Right lobe of liver (tissue), 6 donors: ENCODE measurements around the gene MIOX. TPM values are rescaled to one million over a fixed set of nuclear protein-coding genes. Genes with fewer than 3 reads are reported as not detected.
A peak's percentile ranks its signal among the peaks of the same experiment; 100 is the strongest.

Source experiments
- ATAC-seq, 4 donors: fragments of 200-7000 bp; cut with Tn5 transposase; one replicate each; pipeline ENCODE4 v1.9.1; 2020; ENCODE audit warnings: mild to moderate bottlenecking in 4 of 4, moderate library complexity in 4 of 4
- DNase-seq, 3 donors: peaks; one replicate each; pipeline ENCODE4 v3.0.0-alpha.2; 2020
- H3K27ac ChIP-seq, 3 donors: fragments of 200-600 bp; one replicate each; pipeline ENCODE4 v1.8.0; 2022
- H3K27me3 ChIP-seq, 2 donors: fragments of 200-600 bp; one replicate each; pipeline ENCODE4 v1.8.0; 2022
- H3K36me3 ChIP-seq, 4 donors: fragments of 200-600 bp; sonication (generic) in 1 of 4; one replicate each; pipeline versions ENCODE4 v1.5.1 to v1.8.0; 2017 to 2022; ENCODE audit warnings: control low read depth in 1 of 4
- H3K4me1 ChIP-seq, 4 donors: fragments of 200-600 bp; sonication (generic) in 1 of 4; one replicate each; pipeline versions ENCODE4 v1.5.1 to v1.8.0; 2017 to 2022; ENCODE audit warnings: control low read depth in 1 of 4
- H3K4me3 ChIP-seq, 3 donors: fragments of 200-600 bp; one replicate each; pipeline ENCODE4 v1.8.0; 2022
- H3K9me3 ChIP-seq, 4 donors: fragments of 200-600 bp; sonication (generic) in 1 of 4; one replicate each; pipeline versions ENCODE4 v1.5.1 to v1.8.0; 2017 to 2022; ENCODE audit warnings: control low read depth in 1 of 4
- POLR2A ChIP-seq: fragments of 450-650 bp; IDR thresholded peaks from one replicate; pipeline ENCODE4 v1.6.1; 2017; ENCODE audit warnings: antibody characterized with exemption, mild to moderate bottlenecking
- WGBS: methylation state at CpG from one replicate; pipeline ENCODE4 v1.1.6; 2018; ENCODE audit warnings: low coverage, low lambda C conversion rate; ENCODE audit not compliant: insufficient coverage; ENCODE audit errors: missing lambda C conversion rate; 5-methylcytosine and 5-hydroxymethylcytosine counted together
- intact Hi-C, 2 donors: fragments of 100-400 bp; cut with DNase I; formaldehyde crosslinking; loops; one replicate each; pipeline versions ENCODE4 v1.11.2 to v1.14.1; 2022
- total RNA-seq, 6 experiments: library from RNA; depleted of rRNA in 2 of 6; stranded (reverse); fragments of >200 nt in 2 of 6; fragmentation: NEBNext Ultra II Directional in 3 of 6; extraction: Animal tissue kit (Norgen Biotek cat#: 25700) in 3 of 6; gene quantifications; one replicate each; pipeline versions ENCODE4 v1.1.0 to v1.2.4, GENCODE V29; 2016 to 2023
- TF ChIP-seq, protein P1 (sequence below), 4 donors: fragments of 200-600 bp in 3 of 4; fragments of 450-650 bp in 1 of 4; IDR thresholded peaks; one replicate each; pipeline versions ENCODE4 v1.5.1 to v1.8.0; 2016 to 2022; ENCODE audit warnings: antibody characterized with exemption in 4 of 4, mild to moderate bottlenecking in 2 of 4
- donor health status: DM: no; HTN: yes; CAD: no.
- donor health status: DM: no; HTN: no; CAD: no.
- donor health status: DM: no; HTN: no; CAD: no.
- donor health status: DM: no; HTN: yes; CAD: no.
- donor health status: DM: no; HTN: yes; CAD: no.

MIOX gene
- total RNA-seq, 6 experiments from 2014 or later, result not detected

DNA sequence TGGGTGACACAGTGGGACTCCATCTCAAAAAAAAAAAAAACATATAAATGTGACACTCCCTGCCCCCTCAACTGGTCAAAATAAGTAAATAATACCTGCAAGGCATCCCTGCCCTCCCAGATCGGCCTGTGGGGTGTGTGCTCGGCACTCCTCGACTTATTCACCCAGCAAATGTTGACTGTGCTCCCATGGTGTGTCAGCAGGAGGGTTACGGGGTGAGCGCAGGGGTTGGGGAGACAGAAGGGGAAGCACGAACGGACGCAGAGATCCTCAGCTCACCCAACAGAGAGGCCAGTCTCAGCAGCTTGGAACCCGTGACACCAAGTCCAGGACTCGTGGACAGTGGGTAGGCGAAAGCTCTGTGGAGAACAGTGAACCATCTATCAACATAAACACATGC is 6.9 kb upstream of the MIOX start:
- Histone ChIP-seq H3K27ac (no peak overlapping the region), H3K36me3 (no peaks in the 10 kb centered on the region), H3K27me3 (no peaks in the 10 kb centered on the region), H3K9me3 (no peaks in the 10 kb centered on the region), H3K4me3 (no peak overlapping the region), H3K4me1 (peaks cover 0 to 15% (median 0%) of the 10 kb centered on the region in 4 donors)
- intact Hi-C loops, result loop anchor here in 1 of 2 donors (10.0 kb wide), 1 partner anchor 235 kb away; the partner anchor contains the start of gene TUBGCP6
- ATAC-seq, result no peak
- DNase-seq, result no peak
- TF ChIP-seq, protein P1, sequence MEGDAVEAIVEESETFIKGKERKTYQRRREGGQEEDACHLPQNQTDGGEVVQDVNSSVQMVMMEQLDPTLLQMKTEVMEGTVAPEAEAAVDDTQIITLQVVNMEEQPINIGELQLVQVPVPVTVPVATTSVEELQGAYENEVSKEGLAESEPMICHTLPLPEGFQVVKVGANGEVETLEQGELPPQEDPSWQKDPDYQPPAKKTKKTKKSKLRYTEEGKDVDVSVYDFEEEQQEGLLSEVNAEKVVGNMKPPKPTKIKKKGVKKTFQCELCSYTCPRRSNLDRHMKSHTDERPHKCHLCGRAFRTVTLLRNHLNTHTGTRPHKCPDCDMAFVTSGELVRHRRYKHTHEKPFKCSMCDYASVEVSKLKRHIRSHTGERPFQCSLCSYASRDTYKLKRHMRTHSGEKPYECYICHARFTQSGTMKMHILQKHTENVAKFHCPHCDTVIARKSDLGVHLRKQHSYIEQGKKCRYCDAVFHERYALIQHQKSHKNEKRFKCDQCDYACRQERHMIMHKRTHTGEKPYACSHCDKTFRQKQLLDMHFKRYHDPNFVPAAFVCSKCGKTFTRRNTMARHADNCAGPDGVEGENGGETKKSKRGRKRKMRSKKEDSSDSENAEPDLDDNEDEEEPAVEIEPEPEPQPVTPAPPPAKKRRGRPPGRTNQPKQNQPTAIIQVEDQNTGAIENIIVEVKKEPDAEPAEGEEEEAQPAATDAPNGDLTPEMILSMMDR (IDR thresholded peaks at IDR 0.05), result no peak
- TF ChIP-seq POLR2A, result no peak
- 40% methylated on average over 1 of the region's 11 CpGs for WGBS

DNA sequence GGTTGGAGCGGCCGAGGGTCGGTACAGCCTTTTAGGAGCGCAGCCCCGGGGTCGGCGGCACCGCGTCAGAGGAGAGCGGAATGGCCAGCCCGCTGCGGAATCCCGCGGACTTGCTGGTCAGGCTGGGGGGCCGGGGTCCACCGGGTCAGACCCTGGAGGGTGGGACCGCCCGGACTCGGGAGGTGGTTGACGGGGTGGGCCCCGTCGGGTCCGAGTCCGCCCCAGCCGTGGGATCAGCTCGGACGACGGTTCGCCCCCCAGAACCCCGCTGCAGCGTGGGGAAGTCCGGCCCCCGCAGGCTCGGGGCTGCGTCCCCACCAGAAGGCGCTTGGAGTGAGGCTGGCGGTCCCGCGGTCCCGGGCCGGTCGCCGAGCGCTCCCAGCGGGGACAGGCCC is 5.6 kb upstream of the MIOX start:
- Histone ChIP-seq H3K4me3 (peak overlapping the region; percentile 45 to 53 (median 52)), H3K27ac (no peak overlapping the region), H3K36me3 (no peaks in the 10 kb centered on the region), H3K27me3 (no peaks in the 10 kb centered on the region), H3K4me1 (peaks cover 0 to 11% (median 1%) of the 10 kb centered on the region in 4 donors), H3K9me3 (no peaks in the 10 kb centered on the region)
- no peak for DNase-seq
- no peak for ATAC-seq
- intact Hi-C loops, result loop anchor here in 1 of 2 donors (10.0 kb wide), 1 partner anchor 236 kb away; the partner anchor contains the start of gene TUBGCP6
- no peak for TF ChIP-seq POLR2A
- WGBS, result no CpG with 5 or more reads among the region's 45 CpGs

DNA sequence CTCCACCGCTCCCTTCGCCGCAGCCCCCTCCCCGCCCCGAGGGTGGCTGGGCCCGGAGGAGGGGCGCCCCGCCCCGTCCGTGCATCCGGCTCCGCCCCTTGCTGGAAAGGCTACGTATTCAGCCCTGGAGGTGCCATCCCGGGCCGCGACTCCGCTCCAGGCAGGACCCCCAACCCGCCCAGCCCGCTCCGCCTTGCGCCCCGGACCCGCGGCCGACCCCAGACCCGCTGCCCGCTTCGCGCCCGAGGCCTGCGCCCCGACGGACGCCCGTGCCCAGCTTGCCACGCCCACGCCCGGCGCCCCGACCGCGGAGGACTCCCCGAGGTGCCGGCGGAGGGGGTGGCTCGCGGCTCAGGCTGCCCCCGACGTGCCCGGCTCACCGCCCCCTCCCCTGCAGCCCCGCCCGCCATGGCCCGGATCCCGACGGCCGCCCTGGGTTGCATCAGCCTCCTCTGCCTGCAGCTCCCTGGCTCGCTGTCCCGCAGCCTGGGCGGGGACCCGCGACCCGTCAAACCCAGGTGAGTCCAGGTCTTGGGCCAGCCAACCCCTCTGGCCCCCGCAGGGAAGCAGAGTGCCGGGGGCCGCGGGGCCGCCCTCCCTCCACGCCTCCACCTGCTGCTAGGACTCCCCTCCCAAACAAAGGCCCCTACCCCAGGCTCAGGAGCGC is 5.1 kb upstream of the MIOX start, which contains the start of gene ADM2:
TSS of gene ADM2 (plus strand) at position 104 of the 667 bp plus-strand sequence. CDS start at position 409, 305 bp downstream.
- no peaks in the 10 kb centered on the region for H3K27me3 ChIP-seq
- no peaks in the 10 kb centered on the region for H3K9me3 ChIP-seq
- intact Hi-C loops, result loop anchor here in 1 of 2 donors (10.0 kb wide), 1 partner anchor 237 kb away; the partner anchor contains the start of gene TUBGCP6
- peaks cover 0 to 11% (median 1%) of the 10 kb centered on the region in 4 donors for H3K4me1 ChIP-seq
- WGBS, result 0% methylated on average over 2 of the region's 70 CpGs
- TF ChIP-seq, protein P1 (IDR thresholded peaks at IDR 0.05), result no peak
- TF ChIP-seq POLR2A, result peak; percentile 22
- H3K4me3 ChIP-seq, result peak within 1 kb of the TSS; percentile 45 to 53 (median 52)
- peak; percentile 53 to 74 (median 58) for ATAC-seq
- no peak within 1 kb of the TSS for H3K27ac ChIP-seq
- DNase-seq, result peak in 1 of 3 donors; percentile 65
- H3K36me3 ChIP-seq, result no peaks in the 10 kb centered on the region

DNA sequence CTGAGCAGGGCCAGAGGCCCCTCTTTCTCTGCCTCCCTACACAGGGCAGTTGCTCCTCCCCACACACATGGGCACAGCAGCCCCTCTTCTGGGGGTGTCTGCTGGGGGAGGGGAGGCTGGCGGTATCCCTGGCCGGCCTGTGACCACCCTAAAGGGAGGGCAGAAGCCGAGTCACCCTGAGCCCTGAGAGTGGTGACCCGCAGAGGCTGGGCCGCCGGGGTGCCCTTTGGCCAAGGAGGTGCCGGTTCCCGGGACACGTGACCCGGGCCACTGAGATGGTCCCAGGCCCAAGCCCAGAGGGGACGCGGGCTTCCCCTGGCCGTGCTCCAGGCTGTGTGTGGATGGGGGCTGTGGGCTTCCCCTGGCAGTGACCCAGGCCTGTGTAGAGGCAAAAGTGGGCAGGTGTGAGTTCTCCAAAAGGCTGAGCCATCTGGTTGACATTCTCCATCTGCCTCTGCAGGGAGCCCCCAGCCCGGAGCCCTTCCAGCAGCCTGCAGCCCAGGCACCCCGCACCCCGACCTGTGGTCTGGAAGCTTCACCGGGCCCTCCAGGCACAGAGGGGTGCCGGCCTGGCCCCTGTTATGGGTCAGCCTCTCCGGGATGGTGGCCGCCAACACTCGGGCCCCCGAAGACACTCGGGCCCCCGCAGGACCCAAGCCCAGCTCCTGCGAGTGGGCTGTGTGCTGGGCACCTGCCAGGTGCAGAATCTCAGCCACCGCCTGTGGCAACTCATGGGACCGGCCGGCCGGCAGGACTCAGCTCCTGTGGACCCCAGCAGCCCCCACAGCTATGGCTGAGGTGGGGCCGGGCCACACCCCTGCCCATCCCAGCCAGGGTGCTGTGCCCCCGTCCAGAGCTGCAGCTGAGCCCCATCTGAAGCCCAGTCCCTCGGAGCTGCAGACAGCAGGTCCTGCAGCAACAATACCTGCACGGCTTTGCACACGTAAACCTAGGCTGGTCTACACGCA is 4.3 kb upstream of the MIOX start:
- TF ChIP-seq, protein P1 (IDR thresholded peaks at IDR 0.05), result no peak
- TF ChIP-seq POLR2A, result no peak
- intact Hi-C loops, result loop anchor here in 1 of 2 donors (10.0 kb wide), 1 partner anchor 238 kb away; the partner anchor contains the start of gene TUBGCP6
- DNase-seq, result no peak
- no peaks in the 10 kb centered on the region for H3K27me3 ChIP-seq
- no peak overlapping the region for H3K27ac ChIP-seq
- no peaks in the 10 kb centered on the region for H3K36me3 ChIP-seq
- peak overlapping the region; percentile 45 to 53 (median 52) for H3K4me3 ChIP-seq
- peak; percentile 23 to 64 (median 40) for ATAC-seq
- H3K9me3 ChIP-seq, result no peaks in the 10 kb centered on the region
- H3K4me1 ChIP-seq, result peaks cover 0 to 11% (median 1%) of the 10 kb centered on the region in 4 donors
- WGBS, result 44% methylated on average over 7 of the region's 35 CpGs
